SK-N-SH (cell line): ENCODE results near the gene METRNL.

Source experiments
- TAF1 ChIP-seq: IDR thresholded peaks from 2 replicates; pipeline ENCODE4 v1.6.1; 2012; ENCODE audit warnings: low read depth, mild to moderate bottlenecking, low read length, moderate library complexity, borderline replicate concordance
- TF ChIP-seq, protein P1 (sequence below): fragments of 200-600 bp; sonication (generic); IDR thresholded peaks from 2 replicates; pipeline ENCODE4 v1.6.1; 2017; ENCODE audit warnings: antibody characterized with exemption, mild to moderate bottlenecking, moderate library complexity

DNA sequence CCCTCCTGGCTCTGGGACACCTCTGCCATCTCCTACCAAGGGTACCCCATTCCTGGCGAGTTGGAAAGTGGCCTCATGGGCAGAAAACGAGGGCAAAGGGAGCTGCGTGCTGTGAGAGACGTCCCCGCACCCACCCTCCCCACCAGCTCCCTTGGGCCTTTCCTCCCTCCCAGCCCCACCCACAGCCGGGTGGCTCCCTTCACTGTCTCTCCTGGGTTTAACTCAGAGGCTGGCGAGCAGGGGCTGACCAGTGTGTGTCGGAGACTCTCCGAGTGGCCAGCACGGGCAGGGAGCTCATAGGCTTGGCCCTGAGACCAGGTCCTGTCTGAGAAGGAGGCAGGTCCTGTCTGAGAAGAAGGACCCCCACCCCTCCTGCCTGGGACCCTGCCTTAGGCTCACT, 26.1 kb downstream of the METRNL start:
- TF ChIP-seq, protein P1, sequence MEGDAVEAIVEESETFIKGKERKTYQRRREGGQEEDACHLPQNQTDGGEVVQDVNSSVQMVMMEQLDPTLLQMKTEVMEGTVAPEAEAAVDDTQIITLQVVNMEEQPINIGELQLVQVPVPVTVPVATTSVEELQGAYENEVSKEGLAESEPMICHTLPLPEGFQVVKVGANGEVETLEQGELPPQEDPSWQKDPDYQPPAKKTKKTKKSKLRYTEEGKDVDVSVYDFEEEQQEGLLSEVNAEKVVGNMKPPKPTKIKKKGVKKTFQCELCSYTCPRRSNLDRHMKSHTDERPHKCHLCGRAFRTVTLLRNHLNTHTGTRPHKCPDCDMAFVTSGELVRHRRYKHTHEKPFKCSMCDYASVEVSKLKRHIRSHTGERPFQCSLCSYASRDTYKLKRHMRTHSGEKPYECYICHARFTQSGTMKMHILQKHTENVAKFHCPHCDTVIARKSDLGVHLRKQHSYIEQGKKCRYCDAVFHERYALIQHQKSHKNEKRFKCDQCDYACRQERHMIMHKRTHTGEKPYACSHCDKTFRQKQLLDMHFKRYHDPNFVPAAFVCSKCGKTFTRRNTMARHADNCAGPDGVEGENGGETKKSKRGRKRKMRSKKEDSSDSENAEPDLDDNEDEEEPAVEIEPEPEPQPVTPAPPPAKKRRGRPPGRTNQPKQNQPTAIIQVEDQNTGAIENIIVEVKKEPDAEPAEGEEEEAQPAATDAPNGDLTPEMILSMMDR, result no peak
- no peak for TF ChIP-seq TAF1
